Progenitor cell of endocrine pancreas (in vitro differentiated cells): ENCODE results near the gene ZNF692. TPM values are rescaled to one million over a fixed set of nuclear protein-coding genes. Genes with fewer than 3 reads are reported as not detected.

Experiments
- DNase-seq: peaks from one replicate; pipeline ENCODE4 v3.0.0; 2021; ENCODE audit warnings: low spot score; ENCODE audit not compliant: unreplicated experiment
- H3K27ac Mint-ChIP-seq: 2 replicates; pipeline ENCODE4 v1.8.0; 2021; ENCODE audit warnings: mild to moderate bottlenecking, moderate library complexity, mixed read lengths
- H3K27me3 Mint-ChIP-seq: 2 replicates; pipeline ENCODE4 v1.8.0; 2021; ENCODE audit warnings: mixed read lengths
- H3K36me3 Mint-ChIP-seq: 2 replicates; pipeline ENCODE4 v1.8.0; 2022; ENCODE audit warnings: mixed read lengths; ENCODE audit not compliant: insufficient read depth
- H3K4me1 Mint-ChIP-seq: 2 replicates; pipeline ENCODE4 v1.8.0; 2021; ENCODE audit warnings: low read depth, mixed read lengths
- H3K4me3 Mint-ChIP-seq: 2 replicates; pipeline ENCODE4 v1.8.0; 2021; ENCODE audit warnings: low read depth, mild to moderate bottlenecking, moderate library complexity, mixed read lengths
- H3K9me3 Mint-ChIP-seq: 2 replicates; pipeline ENCODE4 v1.8.0; 2021; ENCODE audit warnings: low read depth, mixed read lengths
- total RNA-seq: library from RNA; stranded (reverse); gene quantifications from 2 replicates; pipeline ENCODE4 v1.2.1, GENCODE V29; 2021
- TF ChIP-seq, protein P1 (sequence below): fragments of 200-600 bp; sonication (generic); IDR thresholded peaks from one replicate; pipeline ENCODE4 v1.5.0; 2021; ENCODE audit warnings: antibody characterized with exemption, mild to moderate bottlenecking; ENCODE audit not compliant: unreplicated experiment

The ZNF692 gene
- total RNA-seq, 1 donor from 2014 or later: 109 TPM

DNA sequence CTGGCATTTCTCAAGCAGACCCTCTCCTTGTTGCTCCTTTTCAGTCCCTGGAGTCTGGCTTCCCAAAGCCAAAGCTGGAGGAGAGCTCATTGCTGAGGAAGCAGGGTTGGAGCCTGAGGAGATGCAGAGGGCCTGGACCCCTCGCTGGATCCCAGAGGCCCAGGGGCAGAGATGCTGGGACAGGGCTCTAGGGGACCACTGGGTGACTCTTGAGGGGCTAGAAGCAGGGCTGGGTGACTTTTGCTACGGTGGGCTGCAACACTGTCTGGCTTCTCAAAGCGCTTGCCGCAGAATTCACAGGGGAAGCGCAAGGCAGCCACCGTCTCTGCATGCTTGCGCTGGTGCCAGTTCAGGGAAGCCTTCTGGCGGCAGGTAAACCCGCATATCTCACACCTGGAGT is 8.8 kb downstream of the ZNF692 start:
- TF ChIP-seq, protein P1, sequence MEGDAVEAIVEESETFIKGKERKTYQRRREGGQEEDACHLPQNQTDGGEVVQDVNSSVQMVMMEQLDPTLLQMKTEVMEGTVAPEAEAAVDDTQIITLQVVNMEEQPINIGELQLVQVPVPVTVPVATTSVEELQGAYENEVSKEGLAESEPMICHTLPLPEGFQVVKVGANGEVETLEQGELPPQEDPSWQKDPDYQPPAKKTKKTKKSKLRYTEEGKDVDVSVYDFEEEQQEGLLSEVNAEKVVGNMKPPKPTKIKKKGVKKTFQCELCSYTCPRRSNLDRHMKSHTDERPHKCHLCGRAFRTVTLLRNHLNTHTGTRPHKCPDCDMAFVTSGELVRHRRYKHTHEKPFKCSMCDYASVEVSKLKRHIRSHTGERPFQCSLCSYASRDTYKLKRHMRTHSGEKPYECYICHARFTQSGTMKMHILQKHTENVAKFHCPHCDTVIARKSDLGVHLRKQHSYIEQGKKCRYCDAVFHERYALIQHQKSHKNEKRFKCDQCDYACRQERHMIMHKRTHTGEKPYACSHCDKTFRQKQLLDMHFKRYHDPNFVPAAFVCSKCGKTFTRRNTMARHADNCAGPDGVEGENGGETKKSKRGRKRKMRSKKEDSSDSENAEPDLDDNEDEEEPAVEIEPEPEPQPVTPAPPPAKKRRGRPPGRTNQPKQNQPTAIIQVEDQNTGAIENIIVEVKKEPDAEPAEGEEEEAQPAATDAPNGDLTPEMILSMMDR: no peak
- Mint-ChIP-seq H3K4me1 (no peaks in the 10 kb centered on the region), H3K27me3 (no peaks in the 10 kb centered on the region), H3K36me3 (peaks cover 21% of the 10 kb centered on the region), H3K4me3 (no peak overlapping the region), H3K9me3 (no peaks in the 10 kb centered on the region), H3K27ac (no peak overlapping the region)
- DNase-seq: no peak

DNA sequence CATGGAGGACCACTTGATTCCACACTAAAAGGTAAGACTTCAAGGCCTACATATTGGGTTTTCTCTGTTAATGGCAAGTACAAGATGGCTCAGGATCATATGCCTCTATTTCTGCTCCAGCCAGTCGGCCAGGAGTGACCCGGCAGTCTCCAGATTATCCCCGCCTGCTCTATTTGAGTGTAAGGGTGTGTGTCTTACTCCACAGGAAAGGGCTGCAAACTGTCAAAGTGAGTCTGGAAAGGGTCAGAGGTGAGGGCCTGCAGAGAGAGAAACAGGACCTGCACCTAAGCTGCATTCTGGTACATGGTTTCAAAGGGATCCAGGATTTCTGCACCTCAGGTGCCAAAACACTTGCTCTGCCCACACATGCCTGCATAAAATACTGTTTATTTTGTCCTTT is 9.2 kb downstream of the ZNF692 start:
- H3K36me3 Mint-ChIP-seq: peaks cover 17% of the 10 kb centered on the region
- no peaks in the 10 kb centered on the region for H3K27me3 Mint-ChIP-seq
- no peak overlapping the region for H3K4me3 Mint-ChIP-seq
- no peaks in the 10 kb centered on the region for H3K4me1 Mint-ChIP-seq
- DNase-seq: no peak
- TF ChIP-seq, protein P1: no peak
- no peaks in the 10 kb centered on the region for H3K9me3 Mint-ChIP-seq
- H3K27ac Mint-ChIP-seq: no peak overlapping the region

DNA sequence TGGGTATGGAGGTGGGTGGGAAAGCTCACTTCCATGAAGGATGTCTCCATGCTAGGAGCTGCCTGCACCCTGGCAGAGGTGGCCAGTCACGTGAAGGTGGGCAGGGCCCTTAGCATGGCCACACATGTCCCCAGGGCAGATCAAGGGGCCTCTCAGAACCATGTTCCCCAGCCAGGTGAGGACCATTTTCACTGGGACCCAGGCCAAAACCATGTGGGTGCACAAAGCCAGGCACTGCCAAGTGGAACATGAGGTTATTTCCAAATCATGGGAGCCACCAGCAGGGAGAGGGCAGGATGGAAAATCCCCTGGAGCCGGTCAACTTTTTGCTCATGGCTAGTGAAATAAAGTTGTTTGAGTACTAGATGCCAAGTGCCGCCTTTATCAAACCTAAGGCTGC is 9.7 kb downstream of the ZNF692 start:
- H3K4me1 Mint-ChIP-seq: no peaks in the 10 kb centered on the region
- no peak overlapping the region for H3K27ac Mint-ChIP-seq
- no peaks in the 10 kb centered on the region for H3K27me3 Mint-ChIP-seq
- H3K9me3 Mint-ChIP-seq: no peaks in the 10 kb centered on the region
- DNase-seq: no peak
- H3K36me3 Mint-ChIP-seq: peaks cover 15% of the 10 kb centered on the region
- TF ChIP-seq, protein P1: no peak
- H3K4me3 Mint-ChIP-seq: no peak overlapping the region

DNA sequence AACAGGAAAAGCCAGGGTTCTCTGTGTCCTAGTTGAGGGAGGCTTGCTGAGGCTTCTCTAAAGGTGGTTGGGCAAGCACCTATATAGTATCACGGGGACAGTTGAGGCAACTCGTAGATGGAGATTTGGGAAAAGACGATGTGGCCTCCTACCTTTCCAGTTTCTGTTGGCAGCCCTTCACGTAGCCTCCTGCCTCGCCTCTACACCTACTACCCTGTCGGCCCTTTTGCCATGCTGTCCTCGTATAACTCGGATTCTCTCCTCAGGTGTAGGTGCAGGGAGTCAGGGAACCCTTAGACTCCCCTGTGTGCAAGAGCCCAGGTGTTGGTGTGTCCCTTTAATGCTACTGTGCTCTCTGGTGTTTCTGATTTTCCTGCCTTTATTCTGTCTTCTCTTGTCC is 10.3 kb downstream of the ZNF692 start:
- Mint-ChIP-seq H3K36me3 (peaks cover 13% of the 10 kb centered on the region), H3K9me3 (no peaks in the 10 kb centered on the region), H3K27me3 (no peaks in the 10 kb centered on the region), H3K4me1 (no peaks in the 10 kb centered on the region), H3K4me3 (no peak overlapping the region), H3K27ac (no peak overlapping the region)
- DNase-seq: no peak
- TF ChIP-seq, protein P1: no peak

DNA sequence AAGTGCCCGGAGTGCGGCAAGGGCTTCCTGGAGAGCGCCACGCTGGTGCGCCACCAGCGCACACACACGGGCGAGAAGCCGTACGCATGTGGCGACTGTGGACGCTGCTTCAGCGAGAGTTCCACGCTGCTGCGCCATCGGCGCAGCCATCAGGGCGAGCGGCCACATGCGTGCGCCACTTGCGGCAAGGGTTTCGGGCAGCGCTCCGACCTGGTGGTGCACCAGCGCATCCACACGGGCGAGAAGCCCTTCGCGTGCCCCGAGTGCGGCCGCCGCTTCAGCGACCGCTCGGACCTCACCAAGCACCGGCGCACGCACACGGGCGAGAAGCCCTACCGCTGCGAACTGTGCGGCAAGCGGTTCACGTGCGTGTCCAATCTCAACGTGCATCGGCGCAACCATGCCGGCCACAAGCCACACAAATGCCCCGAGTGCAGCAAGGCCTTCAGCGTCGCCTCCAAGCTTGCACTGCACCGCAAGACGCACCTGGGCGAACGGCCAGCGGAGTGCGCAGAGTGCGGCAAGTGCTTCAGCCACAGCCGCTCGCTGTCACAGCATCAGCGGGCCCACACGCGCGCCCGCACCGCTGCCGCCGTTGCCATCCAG is 10.8 kb downstream of the ZNF692 start:
- Mint-ChIP-seq H3K4me3 (no peak overlapping the region), H3K4me1 (no peaks in the 10 kb centered on the region), H3K27me3 (no peaks in the 10 kb centered on the region), H3K9me3 (no peaks in the 10 kb centered on the region), H3K27ac (no peak overlapping the region), H3K36me3 (peaks cover 13% of the 10 kb centered on the region)
- TF ChIP-seq, protein P1: no peak
- no peak for DNase-seq
